Measurements from ENCODE around the gene EXOC6B. TPM values are rescaled to one million over a fixed set of nuclear protein-coding genes. Genes with fewer than 3 reads are reported as not detected.

The EXOC6B gene
- total RNA-seq, 1 donor from 2014 or later, result 37.4 TPM

- no peak for DNase-seq (ENCODE audit: low spot score)
Observed at GRCh38 chr2:72291059-72291458, 534.8 kb downstream of the EXOC6B start.

GRCh38 chr2:72289736-72290135 lies 536.1 kb downstream of the EXOC6B start:
- DNase-seq (ENCODE audit: low spot score), result no peak

- DNase-seq (ENCODE audit: low spot score), result no peak
Observed at GRCh38 chr2:72289283-72289682, 536.5 kb downstream of the EXOC6B start.

GRCh38 chr2:72278046-72278445 lies 547.8 kb downstream of the EXOC6B start:
- DNase-seq (ENCODE audit: low spot score), result no peak

- no peak for DNase-seq (ENCODE audit: low spot score)
Observed at GRCh38 chr2:72276876-72277275, 549.0 kb downstream of the EXOC6B start.

GRCh38 chr2:72276356-72276755 lies 549.5 kb downstream of the EXOC6B start:
- DNase-seq (ENCODE audit: low spot score), result no peak

- no peak for DNase-seq (ENCODE audit: low spot score)
Observed at GRCh38 chr2:72275084-72275483, 550.7 kb downstream of the EXOC6B start.

- no peak for DNase-seq (ENCODE audit: low spot score)
Observed at GRCh38 chr2:72274380-72274797, 551.4 kb downstream of the EXOC6B start.

GRCh38 chr2:72273384-72273783 lies 552.4 kb downstream of the EXOC6B start:
- DNase-seq (ENCODE audit: low spot score), result no peak

GRCh38 chr2:72271766-72272641 lies 553.8 kb downstream of the EXOC6B start:
- no peak for DNase-seq (ENCODE audit: low spot score)

- DNase-seq (ENCODE audit: low spot score), result no peak
Observed at GRCh38 chr2:72271276-72271614, 554.6 kb downstream of the EXOC6B start.

- DNase-seq (ENCODE audit: low spot score), result no peak
Observed at GRCh38 chr2:72270556-72271275, 555.1 kb downstream of the EXOC6B start.

GRCh38 chr2:72263776-72264060 lies 562.1 kb downstream of the EXOC6B start:
- DNase-seq (ENCODE audit: low spot score), result no peak

- no peak for DNase-seq (ENCODE audit: low spot score)
Observed at GRCh38 chr2:72263043-72263775, 562.6 kb downstream of the EXOC6B start.

- no peak for DNase-seq (ENCODE audit: low spot score)
Observed at GRCh38 chr2:72261076-72261475, 564.8 kb downstream of the EXOC6B start.

GRCh38 chr2:72255540-72255939 lies 570.3 kb downstream of the EXOC6B start:
- no peak for DNase-seq (ENCODE audit: low spot score)

GRCh38 chr2:72254831-72255451 lies 570.9 kb downstream of the EXOC6B start:
- DNase-seq (ENCODE audit: low spot score), result no peak

- no peak for DNase-seq (ENCODE audit: low spot score)
Observed at GRCh38 chr2:72238311-72238710, 587.5 kb downstream of the EXOC6B start.

GRCh38 chr2:72237549-72237948 lies 588.3 kb downstream of the EXOC6B start:
- DNase-seq (ENCODE audit: low spot score), result no peak

GRCh38 chr2:72236445-72237067 lies 589.3 kb downstream of the EXOC6B start:
- DNase-seq (ENCODE audit: low spot score), result no peak
